SH-SY5Y (cell line): ENCODE measurements around the gene SMCO3.

Experiments used
- GATA2 ChIP-seq: IDR thresholded peaks from 2 replicates; pipeline ENCODE4 v1.6.1; 2011; ENCODE audit warnings: mild to moderate bottlenecking, low read depth, low read length
- GATA3 ChIP-seq: IDR thresholded peaks from 2 replicates; pipeline ENCODE4 v1.6.1; 2011; ENCODE audit warnings: low read depth, mild to moderate bottlenecking, low read length, moderate library complexity

DNA sequence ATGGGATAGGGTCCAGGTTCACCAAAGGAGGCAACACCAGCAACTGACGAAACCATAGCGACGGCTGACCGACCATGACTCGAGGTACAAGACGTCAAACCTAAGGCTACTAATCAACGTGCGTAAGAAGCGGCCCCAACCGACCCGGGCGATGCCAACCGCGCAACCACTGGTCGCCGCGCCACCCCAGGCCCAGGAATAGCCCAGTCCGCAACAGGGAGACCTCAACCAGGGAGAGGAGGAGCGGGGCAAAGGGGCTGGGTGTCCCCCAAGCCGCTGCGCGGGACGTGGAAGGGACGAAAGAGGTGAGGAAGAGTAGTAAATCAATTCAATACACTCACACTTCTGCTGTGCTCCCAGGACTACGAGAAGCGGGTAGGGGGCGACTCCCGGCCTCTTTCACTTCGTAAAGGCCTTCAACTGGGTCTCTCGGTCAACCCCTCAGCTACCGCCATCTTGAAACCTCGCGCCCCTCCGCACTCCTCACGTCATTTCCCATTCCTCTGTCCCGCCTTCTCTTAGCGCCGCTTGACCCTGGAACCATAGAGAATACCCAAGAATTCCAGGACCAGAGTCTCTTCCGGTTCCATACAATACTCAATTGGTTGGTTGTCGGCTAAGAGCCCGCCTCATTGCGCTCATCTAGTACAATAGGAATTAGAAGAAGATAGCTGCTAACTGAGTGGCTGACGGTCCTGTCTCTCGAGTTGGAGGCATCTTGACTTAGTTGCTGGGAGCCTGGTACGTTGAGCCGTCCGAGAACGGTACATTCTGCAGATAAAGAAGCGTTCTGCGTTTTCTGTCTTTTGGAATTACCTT lies 10.8 kb downstream of the SMCO3 start, which contains the start of the genes C12orf60 and WBP11:
- TF ChIP-seq GATA2 (no peak), GATA3 (no peak)
